Heart right ventricle (tissue), 16 donors: Measurements from ENCODE around the gene DBN1. TPM values are rescaled to one million over a fixed set of nuclear protein-coding genes. Genes with fewer than 3 reads are reported as not detected.

Experiments used
- ATAC-seq, 8 donors: fragments of 200-7000 bp; cut with Tn5 transposase; one replicate each; pipeline ENCODE4 v1.9.1; 2020; ENCODE audit warnings: mild to moderate bottlenecking in 8 of 8, moderate library complexity in 8 of 8, moderate number of reproducible peaks in 1 of 8
- DNase-seq, 2 donors: peaks; one replicate each; pipeline ENCODE4 v3.0.0-alpha.2; 2020
- H3K27ac ChIP-seq, 10 donors: fragments of 200-600 bp; sonication (generic) in 2 of 10; one replicate each; pipeline versions ENCODE4 v1.5.0 to v1.8.0; 2020 to 2022; ENCODE audit warnings: mild to moderate bottlenecking in 3 of 10
- H3K27me3 ChIP-seq, 7 donors: fragments of 200-600 bp; one replicate each; pipeline ENCODE4 v1.8.0; 2021 to 2022; ENCODE audit warnings: mild to moderate bottlenecking in 2 of 7
- H3K36me3 ChIP-seq, 9 donors: fragments of 200-600 bp; sonication (generic) in 1 of 9; one replicate each; pipeline versions ENCODE4 v1.5.0 to v1.8.0; 2020 to 2022; ENCODE audit warnings: mild to moderate bottlenecking in 2 of 9
- H3K4me1 ChIP-seq, 9 donors: fragments of 200-600 bp; sonication (generic) in 1 of 9; one replicate each; pipeline versions ENCODE4 v1.5.0 to v1.8.0; 2020 to 2022; ENCODE audit warnings: mild to moderate bottlenecking in 4 of 9
- H3K4me3 ChIP-seq, 10 donors: fragments of 200-600 bp; sonication (generic) in 2 of 10; one replicate each; pipeline versions ENCODE4 v1.5.0 to v1.8.0; 2020 to 2022; ENCODE audit warnings: mild to moderate bottlenecking in 7 of 10, moderate library complexity in 2 of 10
- H3K9me3 ChIP-seq, 11 donors: fragments of 200-600 bp in 10 of 11; sonication (generic) in 2 of 11; one replicate each; pipeline versions ENCODE4 v1.5.0 to v1.8.0; 2013 to 2022; ENCODE audit warnings: mild to moderate bottlenecking in 2 of 11, control low read depth in 1 of 11, moderate library complexity in 1 of 11
- CTCF ChIP-seq, 9 donors: fragments of 200-600 bp; sonication (generic) in 2 of 9; IDR thresholded peaks; one replicate each; pipeline versions ENCODE4 v1.5.0 to v1.8.0; 2021 to 2022; ENCODE audit warnings: antibody characterized with exemption in 9 of 9, mild to moderate bottlenecking in 5 of 9, moderate library complexity in 1 of 9
- WGBS, 2 donors: extraction: QIAGEN DNeasy Blood & Tissue Kit; methylation state at CpG; one replicate each; pipeline ENCODE4 v1.1.7; 2013; ENCODE audit warnings: inconsistent platforms in 1 of 2; 5-methylcytosine and 5-hydroxymethylcytosine counted together
- intact Hi-C, 10 donors: fragments of 100-400 bp; cut with DNase I; formaldehyde crosslinking; loops; one replicate each; pipeline versions ENCODE4 v1.11.1 to v1.14.2; 2022
- polyA plus RNA-seq, 2 donors: library from polyadenylated mRNA; stranded (reverse); fragments of 200-250 nt; gene quantifications; one replicate each; pipeline ENCODE4 v1.2.3, GENCODE V29; 2013
- total RNA-seq, 10 donors: library from RNA; stranded (reverse); fragmentation: NEBNext Ultra II Directional in 3 of 10; extraction: Animal tissue kit (Norgen Biotek cat#: 25700) in 3 of 10; gene quantifications; one replicate each; pipeline versions ENCODE4 v1.2.1 to v1.2.4, GENCODE V29; 2021 to 2023
- donor health status: Arrhythmogenic right ventricular cardiomyopathy.
- donor health status: ischemic (EF 13 %, LVEDD 7.1; RV severe dilation, severe dysfunction).
- donor health status: healthy with polysubstance abuse.
- donor health status: DM: no; HTN: yes; CAD: no.
- donor health status: DM: no; HTN: no; CAD: no.
- donor health status: ischemic (EF 25% LVEDD 6.9; RV normal size, moderate dysfunction).
- donor health status: ischemic (EF 25% LVEDD 5.7; RV mildly dilated, moderate dysfunction).
- donor health status: healthy.
- donor health status: DM: yes; HTN: yes; CAD: no.
- donor health status: Ischemic cardiomyopathy.
- donor health status: ischemic (EF 35%, LVEDD 5.7; RV mildly dilated, moderate dysfunction).
- donor health status: nonischemic (EF 11% LVEDD 7.7; RV severe dilation, severe dysfunction).
- donor health status: DM: yes; HTN: yes; CAD: no.
- donor health status: PGD.
- donor health status: ischemic (EF 29% LVEDD 5.4; RV normal size, mild dysfunction).
- donor health status: nonischemic (EF 23%, LVEDD 6.1; RV moderate dilation, normal function).

Gene DBN1
- total and polyA plus RNA-seq, 12 donors, result 13.1 to 52.9 (median 19.4) TPM

GRCh38 chr5:177483994-177484901 lies 10.8 kb upstream of the DBN1 start:
- Histone ChIP-seq H3K27ac (no peak overlapping the region), H3K9me3 (no peaks in the 10 kb centered on the region), H3K4me3 (no peak overlapping the region), H3K36me3 (peaks cover 0 to 74% (median 32%) of the 10 kb centered on the region in 9 donors), H3K27me3 (no peaks in the 10 kb centered on the region), H3K4me1 (peaks cover 0 to 18% (median 10%) of the 10 kb centered on the region in 9 donors)
- no peak for TF ChIP-seq CTCF (IDR thresholded peaks at IDR 0.05)
- intact Hi-C loops, result no loop called here
- no peak for DNase-seq
- whole genome bisulfite sequencing, 2 donors, result 89 to 91% methylated on average over 22 of the region's 22 CpGs
- no peak for ATAC-seq

DNA sequence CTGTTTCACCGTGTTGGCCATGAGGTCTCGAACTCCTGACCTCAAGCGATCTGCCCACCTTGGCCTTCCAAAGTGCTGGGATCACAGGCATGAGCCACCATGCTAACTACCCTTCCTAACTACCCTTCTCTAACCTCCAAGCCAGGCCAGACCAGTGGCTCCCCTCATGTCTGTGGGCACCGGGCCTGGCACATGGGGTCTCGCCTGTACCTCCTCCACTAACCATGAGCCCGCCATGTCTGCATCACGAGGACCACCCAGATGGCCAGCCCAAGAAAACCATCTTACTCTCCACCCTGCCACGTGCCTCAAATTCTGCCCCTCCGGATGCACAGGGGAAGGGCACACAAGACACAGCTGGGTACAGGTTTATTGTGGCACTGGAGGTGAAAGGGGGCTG lies 9.6 kb upstream of the DBN1 start:
- DNase-seq (no peak), ATAC-seq (no peak)
- Histone ChIP-seq H3K4me1 (peaks cover 0 to 30% (median 21%) of the 10 kb centered on the region in 9 donors), H3K4me3 (no peak overlapping the region), H3K27me3 (no peaks in the 10 kb centered on the region), H3K36me3 (peaks cover 0 to 62% (median 22%) of the 10 kb centered on the region in 9 donors), H3K9me3 (no peaks in the 10 kb centered on the region), H3K27ac (no peak overlapping the region)
- TF ChIP-seq CTCF (IDR thresholded peaks at IDR 0.05), result no peak
- intact Hi-C loops, result no loop called here
- 95 to 98% methylated on average over 9 of the region's 9 CpGs for WGBS, 2 donors

DNA sequence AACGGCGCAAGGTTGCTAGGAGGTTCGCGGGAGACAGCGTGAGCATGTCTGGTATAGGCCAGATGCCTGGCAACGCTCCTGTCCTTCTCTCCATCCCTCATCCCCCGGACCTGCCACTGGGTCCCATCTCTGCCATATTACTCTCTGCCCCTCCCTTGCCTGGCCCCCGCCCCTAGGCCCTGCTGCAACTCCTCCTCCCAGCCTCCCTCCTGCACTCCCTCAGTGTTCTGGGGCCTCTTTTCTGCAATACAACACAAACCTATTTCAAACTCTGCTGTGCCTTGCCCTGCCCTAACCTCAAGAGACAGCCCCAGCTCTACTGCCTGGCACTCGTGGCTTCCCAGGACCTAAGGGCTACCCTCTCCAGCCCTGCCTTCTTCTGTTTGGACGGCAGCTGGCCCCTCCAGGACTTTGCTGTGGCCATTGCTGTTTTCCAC lies 8.9 kb upstream of the DBN1 start:
- ATAC-seq (no peak), DNase-seq (no peak)
- TF ChIP-seq CTCF (IDR thresholded peaks at IDR 0.05), result no peak
- WGBS, 2 donors, result 92 to 94% methylated on average over 10 of the region's 10 CpGs
- Histone ChIP-seq H3K4me1 (peaks cover 0 to 32% (median 23%) of the 10 kb centered on the region in 9 donors), H3K27ac (no peak overlapping the region), H3K36me3 (peaks cover 0 to 55% (median 15%) of the 10 kb centered on the region in 9 donors), H3K27me3 (no peaks in the 10 kb centered on the region), H3K4me3 (no peak overlapping the region), H3K9me3 (no peaks in the 10 kb centered on the region)
- intact Hi-C loops, result no loop called here

DNA sequence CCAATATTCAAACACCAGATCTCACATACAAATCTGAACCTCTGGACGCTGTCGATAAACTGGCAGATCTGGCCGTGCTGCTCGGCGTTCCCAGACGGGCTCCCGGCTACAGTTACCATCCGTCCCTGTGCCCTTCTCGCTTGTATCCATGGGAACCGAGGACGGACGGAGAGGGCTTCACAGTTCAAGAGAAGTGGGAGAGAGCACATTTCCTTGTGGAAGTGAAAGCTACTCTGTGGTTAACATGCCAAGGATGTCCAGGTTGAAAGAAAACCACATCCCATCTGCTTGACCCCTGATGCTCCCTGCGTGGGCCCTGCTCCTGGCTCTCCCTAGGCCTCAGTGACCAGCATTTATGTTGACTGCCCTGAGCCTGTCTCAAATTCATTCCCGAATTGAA lies 6.3 kb upstream of the DBN1 start:
- WGBS, 2 donors, result 24 to 33% methylated on average over 14 of the region's 14 CpGs
- peaks cover 0 to 43% (median 28%) of the 10 kb centered on the region in 9 donors for H3K4me1 ChIP-seq

More for the DNA sequence above, 6.3 kb upstream of the DBN1 start:
- ATAC-seq (peak; percentile 4 to 38 (median 24)), DNase-seq (no peak)
- Histone ChIP-seq H3K9me3 (no peaks in the 10 kb centered on the region), H3K27me3 (peaks cover 0 to 10% (median 1%) of the 10 kb centered on the region in 7 donors), H3K27ac (peak overlapping the region in 9 of 10 donors; percentile 14 to 80 (median 62)), H3K4me3 (no peak overlapping the region), H3K36me3 (peaks cover 0 to 30% (median 6%) of the 10 kb centered on the region in 9 donors)
- TF ChIP-seq CTCF (IDR thresholded peaks at IDR 0.05), result no peak
- intact Hi-C loops, result no loop called here
